Fibroblast of lung (primary cell): ENCODE measurements around the gene KCND3. TPM values are rescaled to one million over a fixed set of nuclear protein-coding genes. Genes with fewer than 3 reads are reported as not detected.

Experiments
- DNase-seq, 2 donors: peaks; one replicate each; pipeline versions ENCODE4 v3.0.0 to v3.0.0-alpha.2; 2010; ENCODE audit warnings: low read depth in 2 of 2
- H2AFZ ChIP-seq: 2 replicates; pipeline ENCODE4 v1.5.1; 2012; ENCODE audit warnings: low read length, control low read depth, inconsistent platforms
- H3K27ac ChIP-seq: 2 replicates; pipeline ENCODE4 v1.5.1; 2011; ENCODE audit warnings: low read length, control low read depth; ENCODE audit not compliant: insufficient read depth
- H3K27me3 ChIP-seq: 2 replicates; pipeline ENCODE4 v1.5.1; 2011; ENCODE audit warnings: mild to moderate bottlenecking, low read length; ENCODE audit not compliant: control insufficient read depth, insufficient read depth
- H3K36me3 ChIP-seq: 2 replicates; pipeline ENCODE4 v1.5.1; 2011; ENCODE audit warnings: low read length; ENCODE audit not compliant: control insufficient read depth, insufficient read depth
- H3K4me1 ChIP-seq: 2 replicates; pipeline ENCODE4 v1.5.1; 2011; ENCODE audit warnings: low read length; ENCODE audit not compliant: control insufficient read depth, insufficient read depth; ENCODE audit errors: extremely low read depth
- H3K4me2 ChIP-seq: 2 replicates; pipeline ENCODE4 v1.5.1; 2011; ENCODE audit warnings: low read length, control low read depth; ENCODE audit not compliant: insufficient read depth; ENCODE audit errors: extremely low read depth
- H3K4me3 ChIP-seq, 4 experiments: fragments of 200-600 bp in 1 of 4; sonication (generic) in 1 of 4; replicated peaks in 1 of 4; 2 replicates each; pipeline ENCODE4 v1.5.1; 2011 to 2016; ENCODE audit warnings: low read length in 4 of 4, low read depth in 3 of 4, mild to moderate bottlenecking in 3 of 4, control low read depth in 2 of 4, inconsistent platforms in 1 of 4, mixed read lengths in 1 of 4; ENCODE audit not compliant: insufficient read depth in 1 of 4; ENCODE audit errors: control extremely low read depth in 1 of 4
- H3K79me2 ChIP-seq: 2 replicates; pipeline ENCODE4 v1.5.1; 2012; ENCODE audit warnings: mild to moderate bottlenecking, low read length, inconsistent platforms; ENCODE audit not compliant: control insufficient read depth, insufficient read depth
- H3K9ac ChIP-seq: 2 replicates; pipeline ENCODE4 v1.5.1; 2011; ENCODE audit warnings: mild to moderate bottlenecking, low read length, control low read depth; ENCODE audit not compliant: insufficient read depth
- H3K9me3 ChIP-seq: 2 replicates; pipeline ENCODE4 v1.5.1; 2012; ENCODE audit warnings: low read depth, low read length; ENCODE audit not compliant: control insufficient read depth, insufficient read depth
- H4K20me1 ChIP-seq: 2 replicates; pipeline ENCODE4 v1.5.1; 2011; ENCODE audit warnings: low read length; ENCODE audit not compliant: control insufficient read depth, insufficient read depth; ENCODE audit errors: extremely low read depth
- EZH2 ChIP-seq: IDR thresholded peaks from 2 replicates; pipeline ENCODE4 v1.5.1; 2012; ENCODE audit warnings: low read length, control low read depth, mild to moderate bottlenecking; ENCODE audit errors: missing control alignments
- polyA plus RNA-seq, 2 donors: library from polyadenylated mRNA; depleted of rRNA in 1 of 2; stranded (reverse) in 1 of 2; unstranded in 1 of 2; fragments of >200 nt; gene quantifications; 2 replicates each; pipeline ENCODE4 v1.2.1, GENCODE V29; 2011 to 2012; ENCODE audit warnings: missing spikeins in 1 of 2
- total RNA-seq: library from RNA; depleted of rRNA; stranded (reverse); fragments of >200 nt; gene quantifications from 2 replicates; pipeline ENCODE4 v1.2.1, GENCODE V29; 2014
- TF ChIP-seq, protein P1 (sequence below), 2 donors: IDR thresholded peaks in 1 of 2; conservative IDR thresholded peaks in 1 of 2; 1 replicate in 1 of 2; 2 replicates in 1 of 2; pipeline ENCODE4 v1.5.1; 2011 to 2012; ENCODE audit warnings: low read length in 2 of 2, control low read depth in 1 of 2, inconsistent platforms in 1 of 2, low read depth in 1 of 2, mild to moderate bottlenecking in 1 of 2

The KCND3 gene
- total and polyA plus RNA-seq, 2 donors (not counting 1 experiment from before 2014, with no cell fraction given), result 0.66 to 9.3 TPM

GRCh38 chr1:111775966-111776365, 213.5 kb downstream of the KCND3 start:
- no peaks in the 10 kb centered on the region for H3K79me2 ChIP-seq
- no peak overlapping the region for H3K27ac ChIP-seq
- no peaks in the 10 kb centered on the region for H3K36me3 ChIP-seq
- H2AFZ ChIP-seq, result no peak overlapping the region
- H3K4me1 ChIP-seq, result peaks cover 2% of the 10 kb centered on the region
- H3K4me2 ChIP-seq, result no peak overlapping the region
- TF ChIP-seq EZH2, result no peak
- TF ChIP-seq, protein P1, sequence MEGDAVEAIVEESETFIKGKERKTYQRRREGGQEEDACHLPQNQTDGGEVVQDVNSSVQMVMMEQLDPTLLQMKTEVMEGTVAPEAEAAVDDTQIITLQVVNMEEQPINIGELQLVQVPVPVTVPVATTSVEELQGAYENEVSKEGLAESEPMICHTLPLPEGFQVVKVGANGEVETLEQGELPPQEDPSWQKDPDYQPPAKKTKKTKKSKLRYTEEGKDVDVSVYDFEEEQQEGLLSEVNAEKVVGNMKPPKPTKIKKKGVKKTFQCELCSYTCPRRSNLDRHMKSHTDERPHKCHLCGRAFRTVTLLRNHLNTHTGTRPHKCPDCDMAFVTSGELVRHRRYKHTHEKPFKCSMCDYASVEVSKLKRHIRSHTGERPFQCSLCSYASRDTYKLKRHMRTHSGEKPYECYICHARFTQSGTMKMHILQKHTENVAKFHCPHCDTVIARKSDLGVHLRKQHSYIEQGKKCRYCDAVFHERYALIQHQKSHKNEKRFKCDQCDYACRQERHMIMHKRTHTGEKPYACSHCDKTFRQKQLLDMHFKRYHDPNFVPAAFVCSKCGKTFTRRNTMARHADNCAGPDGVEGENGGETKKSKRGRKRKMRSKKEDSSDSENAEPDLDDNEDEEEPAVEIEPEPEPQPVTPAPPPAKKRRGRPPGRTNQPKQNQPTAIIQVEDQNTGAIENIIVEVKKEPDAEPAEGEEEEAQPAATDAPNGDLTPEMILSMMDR (conservative IDR thresholded peaks at IDR 0.05 in 1 of 2, IDR thresholded peaks at IDR 0.05 in 1 of 2; ENCODE audit: low read depth in 1 of 2, low read length in 2 of 2), result no peak
- DNase-seq, result no peak
- no peaks in the 10 kb centered on the region for H3K27me3 ChIP-seq
- no peak overlapping the region for H3K4me3 ChIP-seq
- no peak overlapping the region for H3K9ac ChIP-seq
- no peaks in the 10 kb centered on the region for H3K9me3 ChIP-seq
- H4K20me1 ChIP-seq, result no peaks in the 10 kb centered on the region

- Histone ChIP-seq H2AFZ (no peak overlapping the region), H3K9ac (no peak overlapping the region), H3K36me3 (no peaks in the 10 kb centered on the region), H4K20me1 (no peaks in the 10 kb centered on the region), H3K79me2 (no peaks in the 10 kb centered on the region), H3K9me3 (no peaks in the 10 kb centered on the region), H3K4me3 (no peak overlapping the region), H3K27me3 (no peaks in the 10 kb centered on the region), H3K4me1 (no peaks in the 10 kb centered on the region), H3K4me2 (no peak overlapping the region), H3K27ac (no peak overlapping the region)
- no peak for DNase-seq
- TF ChIP-seq EZH2, result no peak
- TF ChIP-seq, protein P1 (conservative IDR thresholded peaks at IDR 0.05 in 1 of 2, IDR thresholded peaks at IDR 0.05 in 1 of 2; ENCODE audit: low read depth in 1 of 2, low read length in 2 of 2), result no peak
Observed at GRCh38 chr1:111770916-111771315, 218.6 kb downstream of the KCND3 start.

DNA sequence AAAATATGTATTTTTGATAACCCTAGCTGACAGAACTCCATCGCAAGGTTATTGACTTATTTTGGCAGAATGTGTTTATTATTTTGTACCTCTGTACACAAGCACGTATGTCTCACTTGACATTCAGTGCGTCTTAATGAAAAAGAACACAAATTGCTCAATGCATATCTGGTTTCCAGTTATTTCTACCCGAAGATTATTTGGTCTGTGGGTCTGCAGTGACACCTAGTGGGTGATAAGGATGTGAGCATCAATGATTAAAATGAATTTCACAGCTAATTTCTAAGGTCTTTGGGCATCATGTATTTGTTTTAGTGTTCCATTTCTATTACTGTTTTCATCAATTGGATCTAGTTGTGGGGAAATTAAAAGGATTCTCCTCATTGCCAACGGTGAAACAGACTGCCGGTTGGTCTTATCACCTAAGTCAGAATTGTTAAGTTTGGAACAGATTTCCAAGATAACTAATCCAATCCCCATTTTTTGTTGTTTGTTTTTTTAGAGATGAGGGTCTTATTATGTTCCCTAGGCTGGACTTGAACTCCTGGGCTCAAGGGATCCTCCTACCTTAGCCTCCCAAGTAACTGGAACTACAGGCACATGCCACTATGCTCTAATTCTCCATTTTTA, 219.8 kb downstream of the KCND3 start:
- no peak overlapping the region for H3K4me2 ChIP-seq
- TF ChIP-seq, protein P1 (conservative IDR thresholded peaks at IDR 0.05 in 1 of 2, IDR thresholded peaks at IDR 0.05 in 1 of 2; ENCODE audit: low read depth in 1 of 2, low read length in 2 of 2), result peak; percentile 80 to 82
- TF ChIP-seq EZH2, result no peak
- DNase-seq, result peak; percentile 54 to 85
- no peak overlapping the region for H3K4me3 ChIP-seq
- no peaks in the 10 kb centered on the region for H4K20me1 ChIP-seq
- no peak overlapping the region for H3K27ac ChIP-seq
- H3K9ac ChIP-seq, result no peak overlapping the region
- no peaks in the 10 kb centered on the region for H3K4me1 ChIP-seq
- H3K79me2 ChIP-seq, result no peaks in the 10 kb centered on the region
- peaks cover 1% of the 10 kb centered on the region for H3K36me3 ChIP-seq
- H3K9me3 ChIP-seq, result no peaks in the 10 kb centered on the region
- no peak overlapping the region for H2AFZ ChIP-seq
- no peaks in the 10 kb centered on the region for H3K27me3 ChIP-seq
